H9 (cell line): ENCODE measurements around the gene TCF7L2. TPM values are rescaled to one million over a fixed set of nuclear protein-coding genes. Genes with fewer than 3 reads are reported as not detected.

ENCODE experiments used
- DNase-seq: peaks from one replicate; pipeline ENCODE4 v3.0.0-alpha.2; 2017
- H2AFZ ChIP-seq: one replicate; pipeline ENCODE4 v1.6.1; 2013; ENCODE audit warnings: mild to moderate bottlenecking, low read length, control low read depth, moderate library complexity
- H2AK5ac ChIP-seq: 2 replicates; pipeline ENCODE4 v1.6.1; 2013; ENCODE audit warnings: low read length, control low read depth, mixed read lengths; ENCODE audit not compliant: insufficient read length
- H2BK120ac ChIP-seq: one replicate; pipeline ENCODE4 v1.6.1; 2013; ENCODE audit warnings: low read depth, mild to moderate bottlenecking, low read length, control low read depth, inconsistent platforms; ENCODE audit not compliant: poor library complexity, severe bottlenecking
- H2BK12ac ChIP-seq: 2 replicates; pipeline ENCODE4 v1.6.1; 2013; ENCODE audit warnings: low read length, control low read depth, mixed read lengths, low read depth; ENCODE audit not compliant: insufficient read length
- H2BK15ac ChIP-seq: 2 replicates; pipeline ENCODE4 v1.6.1; 2013; ENCODE audit warnings: low read depth, low read length, control low read depth
- H2BK20ac ChIP-seq: one replicate; pipeline ENCODE4 v1.6.1; 2013; ENCODE audit warnings: low read depth, mild to moderate bottlenecking, low read length, control low read depth, inconsistent platforms; ENCODE audit not compliant: poor library complexity, severe bottlenecking
- H2BK5ac ChIP-seq: 2 replicates; pipeline ENCODE4 v1.6.1; 2013; ENCODE audit warnings: low read length, control low read depth, mixed read lengths; ENCODE audit not compliant: insufficient read length
- H3K14ac ChIP-seq: 2 replicates; pipeline ENCODE4 v1.6.1; 2013; ENCODE audit warnings: low read length, control low read depth; ENCODE audit not compliant: insufficient read depth
- H3K18ac ChIP-seq: 2 replicates; pipeline ENCODE4 v1.6.1; 2013; ENCODE audit warnings: low read depth, mild to moderate bottlenecking, mixed read lengths, low read length, control low read depth; ENCODE audit not compliant: insufficient read length
- H3K23ac ChIP-seq: 2 replicates; pipeline ENCODE4 v1.6.1; 2013; ENCODE audit warnings: low read length, control low read depth, mixed read lengths, low read depth; ENCODE audit not compliant: insufficient read length
- H3K23me2 ChIP-seq: 2 replicates; pipeline ENCODE4 v1.6.1; 2013; ENCODE audit warnings: low read depth, mild to moderate bottlenecking, mixed read lengths, low read length, control low read depth; ENCODE audit not compliant: insufficient read length, poor library complexity, severe bottlenecking
- H3K27ac ChIP-seq: 2 replicates; pipeline ENCODE4 v1.5.1; 2013; ENCODE audit warnings: low read length, control low read depth, mixed read lengths, low read depth; ENCODE audit not compliant: insufficient read length
- H3K27me3 ChIP-seq: 2 replicates; pipeline ENCODE4 v1.6.1; 2013; ENCODE audit warnings: low read length, control low read depth, inconsistent platforms; ENCODE audit not compliant: insufficient read depth
- H3K4ac ChIP-seq: 2 replicates; pipeline ENCODE4 v1.6.1; 2013; ENCODE audit warnings: low read depth, mild to moderate bottlenecking, control low read depth, inconsistent platforms, low read length, moderate library complexity
- H3K4me1 ChIP-seq: 2 replicates; pipeline ENCODE4 v1.6.1; 2013; ENCODE audit warnings: low read length, control low read depth, inconsistent platforms; ENCODE audit not compliant: insufficient read depth
- H3K4me2 ChIP-seq: 2 replicates; pipeline ENCODE4 v1.6.1; 2013; ENCODE audit warnings: low read length, control low read depth, mixed read lengths; ENCODE audit not compliant: insufficient read length, insufficient read depth
- H3K56ac ChIP-seq: 2 replicates; pipeline ENCODE4 v1.6.1; 2013; ENCODE audit warnings: low read depth, mild to moderate bottlenecking, mixed read lengths, low read length, control low read depth; ENCODE audit not compliant: insufficient read length
- H3K79me1 ChIP-seq: 2 replicates; pipeline ENCODE4 v1.6.1; 2013; ENCODE audit warnings: low read depth, mild to moderate bottlenecking, moderate library complexity, low read length, control low read depth, inconsistent platforms; ENCODE audit not compliant: insufficient read depth, poor library complexity, severe bottlenecking
- H3K79me2 ChIP-seq: 2 replicates; pipeline ENCODE4 v1.6.1; 2013; ENCODE audit warnings: low read length, control low read depth, inconsistent platforms; ENCODE audit not compliant: insufficient read depth
- H3K9ac ChIP-seq: 2 replicates; pipeline ENCODE4 v1.6.1; 2013; ENCODE audit warnings: low read length, control low read depth, mixed read lengths; ENCODE audit not compliant: insufficient read length; ENCODE audit errors: extremely low read depth
- H3K9me3 ChIP-seq: one replicate; pipeline ENCODE4 v1.6.1; 2013; ENCODE audit warnings: low read depth, low read length, inconsistent platforms; ENCODE audit not compliant: control insufficient read depth
- H3T11ph ChIP-seq: one replicate; pipeline ENCODE4 v1.6.1; 2013; ENCODE audit warnings: mild to moderate bottlenecking, low read length, control low read depth, inconsistent platforms
- H4K20me1 ChIP-seq: one replicate; pipeline ENCODE4 v1.6.1; 2013; ENCODE audit not compliant: control insufficient read depth, insufficient read length, insufficient read depth
- H4K5ac ChIP-seq: 2 replicates; pipeline ENCODE4 v1.6.1; 2013; ENCODE audit warnings: low read depth, mild to moderate bottlenecking, mixed read lengths, low read length, control low read depth; ENCODE audit not compliant: insufficient read length
- H4K8ac ChIP-seq: replicated peaks from 2 replicates; pipeline ENCODE4 v1.6.1; 2013; ENCODE audit warnings: low read length, control low read depth, mixed read lengths, low read depth; ENCODE audit not compliant: insufficient read length
- H4K91ac ChIP-seq: 2 replicates; pipeline ENCODE4 v1.6.1; 2013; ENCODE audit warnings: low read depth, mild to moderate bottlenecking, moderate library complexity, mixed read lengths, low read length, control low read depth; ENCODE audit not compliant: insufficient read length
- H3K27ac Mint-ChIP-seq, 3 experiments: 2 replicates in 2 of 3; 3 replicates in 1 of 3; pipeline ENCODE4 v1.8.0; 2020 to 2021; ENCODE audit warnings: mixed read lengths in 3 of 3, mild to moderate bottlenecking in 1 of 3, moderate library complexity in 1 of 3
- H3K27me3 Mint-ChIP-seq: 2 replicates; pipeline ENCODE4 v1.8.0; 2021; ENCODE audit warnings: low read depth, mild to moderate bottlenecking, moderate library complexity, mixed read lengths
- H3K36me3 Mint-ChIP-seq, 3 experiments: 2 replicates in 2 of 3; 3 replicates in 1 of 3; pipeline ENCODE4 v1.8.0; 2020 to 2021; ENCODE audit warnings: low read depth in 3 of 3, mixed read lengths in 3 of 3; ENCODE audit not compliant: insufficient read depth in 1 of 3
- H3K4me1 Mint-ChIP-seq, 2 experiments: 2 replicates each; pipeline ENCODE4 v1.8.0; 2020; ENCODE audit warnings: mixed read lengths in 2 of 2
- H3K4me3 Mint-ChIP-seq, 2 experiments: 2 replicates in 1 of 2; 3 replicates in 1 of 2; pipeline ENCODE4 v1.8.0; 2020 to 2021; ENCODE audit warnings: mild to moderate bottlenecking in 2 of 2, mixed read lengths in 2 of 2, moderate library complexity in 1 of 2
- H3K9me3 Mint-ChIP-seq, 2 experiments: 2 replicates in 1 of 2; 3 replicates in 1 of 2; pipeline ENCODE4 v1.8.0; 2020; ENCODE audit warnings: mild to moderate bottlenecking in 2 of 2, mixed read lengths in 2 of 2, moderate library complexity in 1 of 2
- WGBS: extraction: QIAGEN DNeasy Blood & Tissue Kit; methylation state at CpG from one replicate; pipeline ENCODE4 v1.1.7; 2013; ENCODE audit warnings: missing lambda C conversion rate, low lambda C conversion rate, mixed read lengths; ENCODE audit not compliant: insufficient read length; ENCODE audit errors: extremely low coverage; 5-methylcytosine and 5-hydroxymethylcytosine counted together
- total RNA-seq: library from RNA; stranded (reverse); gene quantifications from 2 replicates; pipeline ENCODE4 v1.2.1, GENCODE V29; 2021
- TF ChIP-seq, protein P1 (sequence below): fragments of 200-600 bp; sonication (generic); conservative IDR thresholded peaks from 3 replicates; pipeline ENCODE4 v1.8.0; 2021; ENCODE audit warnings: antibody characterized with exemption, mild to moderate bottlenecking

The TCF7L2 gene
- total RNA-seq, 1 experiment from 2014 or later = 71.1 TPM

DNA sequence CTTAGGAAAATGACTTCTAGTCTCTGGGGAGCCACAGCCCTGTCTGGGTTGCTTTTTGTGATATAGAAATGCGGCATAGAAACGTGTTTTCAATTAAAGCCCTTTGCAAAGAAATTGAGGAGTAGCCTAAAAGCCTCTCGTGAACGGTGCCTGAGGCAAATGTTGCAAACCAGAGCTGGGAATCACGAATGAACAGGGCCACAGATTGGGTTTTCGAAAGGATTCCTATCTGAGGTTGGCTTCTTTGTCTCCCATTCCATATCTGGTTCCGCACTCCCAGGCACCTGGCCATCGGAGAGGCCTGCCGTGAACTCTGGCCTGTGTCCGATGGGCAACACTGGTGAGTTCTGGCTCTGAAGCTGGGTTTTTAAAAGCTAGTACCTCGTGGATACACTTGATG lies 221.6 kb downstream of the TCF7L2 start:
- no peak overlapping the region for H2AK5ac ChIP-seq
- H3K79me1 ChIP-seq = no peaks in the 10 kb centered on the region
- H3K23ac ChIP-seq = no peak overlapping the region
- H4K20me1 ChIP-seq = no peaks in the 10 kb centered on the region
- H3K56ac ChIP-seq = no peak overlapping the region
- no peak overlapping the region for H4K5ac ChIP-seq
- no peak for DNase-seq
- no peaks in the 10 kb centered on the region for H3K9me3 ChIP-seq
- no peaks in the 10 kb centered on the region for H3K27me3 ChIP-seq
- H3K4me1 ChIP-seq = peaks cover 5% of the 10 kb centered on the region; the same call in 1 of the 2 replicates
- H3K4me2 ChIP-seq = no peak overlapping the region
- H2BK20ac ChIP-seq = no peak overlapping the region
- no peak overlapping the region for H4K8ac ChIP-seq
- peaks cover 0 to 7% (median 3%) of the 10 kb centered on the region in 3 experiments; a peak in 3 of 7 replicates for H3K36me3 Mint-ChIP-seq
- no peaks in the 10 kb centered on the region for H3K79me2 ChIP-seq
- H3T11ph ChIP-seq = no peak overlapping the region
- no peak overlapping the region for H3K9ac ChIP-seq
- no peak overlapping the region for H3K4ac ChIP-seq
- peaks cover 37 to 50% of the 10 kb centered on the region in 2 experiments for H3K4me1 Mint-ChIP-seq
- WGBS = no CpG with 5 or more reads among the region's 11 CpGs
- H2BK5ac ChIP-seq = no peak overlapping the region
- H3K18ac ChIP-seq = no peak overlapping the region
- H3K23me2 ChIP-seq = no peaks in the 10 kb centered on the region
- H3K4me3 Mint-ChIP-seq = no peak overlapping the region
- no peaks in the 10 kb centered on the region for H3K9me3 Mint-ChIP-seq
- no peak overlapping the region for H2BK120ac ChIP-seq
- TF ChIP-seq, protein P1, sequence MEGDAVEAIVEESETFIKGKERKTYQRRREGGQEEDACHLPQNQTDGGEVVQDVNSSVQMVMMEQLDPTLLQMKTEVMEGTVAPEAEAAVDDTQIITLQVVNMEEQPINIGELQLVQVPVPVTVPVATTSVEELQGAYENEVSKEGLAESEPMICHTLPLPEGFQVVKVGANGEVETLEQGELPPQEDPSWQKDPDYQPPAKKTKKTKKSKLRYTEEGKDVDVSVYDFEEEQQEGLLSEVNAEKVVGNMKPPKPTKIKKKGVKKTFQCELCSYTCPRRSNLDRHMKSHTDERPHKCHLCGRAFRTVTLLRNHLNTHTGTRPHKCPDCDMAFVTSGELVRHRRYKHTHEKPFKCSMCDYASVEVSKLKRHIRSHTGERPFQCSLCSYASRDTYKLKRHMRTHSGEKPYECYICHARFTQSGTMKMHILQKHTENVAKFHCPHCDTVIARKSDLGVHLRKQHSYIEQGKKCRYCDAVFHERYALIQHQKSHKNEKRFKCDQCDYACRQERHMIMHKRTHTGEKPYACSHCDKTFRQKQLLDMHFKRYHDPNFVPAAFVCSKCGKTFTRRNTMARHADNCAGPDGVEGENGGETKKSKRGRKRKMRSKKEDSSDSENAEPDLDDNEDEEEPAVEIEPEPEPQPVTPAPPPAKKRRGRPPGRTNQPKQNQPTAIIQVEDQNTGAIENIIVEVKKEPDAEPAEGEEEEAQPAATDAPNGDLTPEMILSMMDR = no peak
- no peak overlapping the region for H4K91ac ChIP-seq
- H3K14ac ChIP-seq = no peak overlapping the region
- no peak overlapping the region for H2AFZ ChIP-seq
- no peaks in the 10 kb centered on the region; the same call in 1 of the 2 replicates for H3K27me3 Mint-ChIP-seq
- H2BK12ac ChIP-seq = no peak overlapping the region
- no peak overlapping the region for H2BK15ac ChIP-seq
- H3K27ac Mint-ChIP-seq = no peak overlapping the region; a peak in 1 of 7 replicates
- H3K27ac ChIP-seq = no peak overlapping the region
